Panc1 (cell line): ENCODE data around the gene HOTAIR.

Source experiments
- CTCF ChIP-seq: fragments of 450-650 bp; IDR thresholded peaks from 2 replicates; pipeline ENCODE4 v1.5.1; 2017; ENCODE audit warnings: mild to moderate bottlenecking
- POLR2AphosphoS5 ChIP-seq: IDR thresholded peaks from 2 replicates; pipeline ENCODE4 v1.6.1; 2012; ENCODE audit warnings: mild to moderate bottlenecking, low read depth, low read length, moderate library complexity
- REST ChIP-seq, 2 experiments: IDR thresholded peaks; 2 replicates each; pipeline ENCODE4 v1.6.1; 2011 to 2012; ENCODE audit warnings: low read depth in 2 of 2, control low read depth in 1 of 2, low read length in 1 of 2, mild to moderate bottlenecking in 1 of 2, moderate library complexity in 1 of 2; ENCODE audit not compliant: insufficient read depth in 1 of 2
- TCF7L2 ChIP-seq: IDR thresholded peaks from 2 replicates; pipeline ENCODE4 v1.6.1; 2011; ENCODE audit warnings: mild to moderate bottlenecking, low read depth, low read length, inconsistent platforms

GRCh38 chr12:53971129-53971528, 3.6 kb downstream of the HOTAIR start:
- TF ChIP-seq CTCF (no peak), POLR2AphosphoS5 (no peak), REST (IDR thresholded peaks at IDR 0.05; ENCODE audit: insufficient read depth in 1 of 2, low read depth in 2 of 2, low read length in 1 of 2) (no peak), TCF7L2 (no peak)
